Jurkat, Clone E6-1 (cell line): ENCODE results near the gene SETD1B.
"Not testable (repeated sequence)": the region's sequence is repeated elsewhere in the genome, so short reads cannot be mapped to it uniquely, and the experiment has no call there.

Experiments used
- DNase-seq: peaks from one replicate; pipeline ENCODE4 v3.0.0-alpha.2; 2011; ENCODE audit warnings: low read depth, low spot score
- H3K4me3 ChIP-seq: 2 replicates; pipeline ENCODE4 v1.5.1; 2011; ENCODE audit warnings: mild to moderate bottlenecking, low read length, control low read depth, moderate library complexity

The SETD1B gene

GRCh38 chr12:121872546-121873215, 68.9 kb downstream of the SETD1B start:
- H3K4me3 ChIP-seq, result no peak overlapping the region
- DNase-seq, result no peak

- no peak overlapping the region for H3K4me3 ChIP-seq
- no peak for DNase-seq
Observed at GRCh38 chr12:121873216-121873569, 69.4 kb downstream of the SETD1B start.

- no peak overlapping the region for H3K4me3 ChIP-seq
- DNase-seq, result no peak
Observed at GRCh38 chr12:121874071-121874470, 70.3 kb downstream of the SETD1B start.

- DNase-seq, result no peak
- no peak overlapping the region for H3K4me3 ChIP-seq
Observed at GRCh38 chr12:121875582-121875981, 71.8 kb downstream of the SETD1B start.

GRCh38 chr12:121876080-121876447, 72.3 kb downstream of the SETD1B start:
- DNase-seq, result not testable (repeated sequence)

More at GRCh38 chr12:121876080-121876447, 72.3 kb downstream of the SETD1B start:
- H3K4me3 ChIP-seq, result not testable (repeated sequence)
